ENCODE results near the gene CHRNA4. TPM values are rescaled to one million over a fixed set of nuclear protein-coding genes. Genes with fewer than 3 reads are reported as not detected.

The CHRNA4 gene
- total and polyA plus RNA-seq, 7 donors, result 0.01 to 0.41 (median 0.24) TPM; not detected in 4

GRCh38 chr20:63362436-63363009 is 1.4 kb upstream of the CHRNA4 start:
- DNase-seq, result no peak

GRCh38 chr20:63361519-63362435 is 628 bp upstream of the CHRNA4 start:
- H3K27me3 ChIP-seq (ENCODE audit: insufficient read depth in 3 of 3, low read length in 2 of 3), result peaks cover 0 to 67% (median 31%) of the 10 kb centered on the region in 3 donors
- intact Hi-C loops (cut with DNase I), result no loop called here
- no peak overlapping the region for H3K4me3 ChIP-seq
- ATAC-seq (no peak), DNase-seq (no peak)
- no peaks in the 10 kb centered on the region for H3K36me3 ChIP-seq (ENCODE audit: insufficient read depth in 1 of 2, low read depth in 1 of 2)
- WGBS, 3 donors, result 21 to 27% (median 26%) methylated on average over 33 to 50 of the region's 50 CpGs
- no peaks in the 10 kb centered on the region for H3K4me1 ChIP-seq
- no peak for TF ChIP-seq CTCF (IDR thresholded peaks at IDR 0.05)
- no peak overlapping the region for H3K27ac ChIP-seq
- no peaks in the 10 kb centered on the region for H3K9me3 ChIP-seq

More at GRCh38 chr20:63362436-63363009, 1.4 kb upstream of the CHRNA4 start:
- no peak for TF ChIP-seq CTCF (IDR thresholded peaks at IDR 0.05)
- no peaks in the 10 kb centered on the region for H3K4me1 ChIP-seq
- intact Hi-C loops (cut with DNase I), result no loop called here
- H3K27ac ChIP-seq, result no peak overlapping the region
- no peaks in the 10 kb centered on the region for H3K9me3 ChIP-seq
- no peak for ATAC-seq
- H3K27me3 ChIP-seq (ENCODE audit: insufficient read depth in 3 of 3, low read length in 2 of 3), result peaks cover 0 to 66% (median 31%) of the 10 kb centered on the region in 3 donors
- H3K36me3 ChIP-seq (ENCODE audit: insufficient read depth in 1 of 2, low read depth in 1 of 2), result no peaks in the 10 kb centered on the region
- 74 to 81% (median 77%) methylated on average over 16 of the region's 16 CpGs for WGBS, 3 donors
- no peak overlapping the region for H3K4me3 ChIP-seq

GRCh38 chr20:63359937-63360849 is 956 bp downstream of the CHRNA4 start:
- H3K27me3 ChIP-seq (ENCODE audit: insufficient read depth in 3 of 3, low read length in 2 of 3), result peaks cover 0 to 65% (median 31%) of the 10 kb centered on the region in 3 donors
- no peaks in the 10 kb centered on the region for H3K4me1 ChIP-seq
- no peaks in the 10 kb centered on the region for H3K9me3 ChIP-seq
- DNase-seq, result no peak
- intact Hi-C loops (cut with DNase I), result no loop called here
- TF ChIP-seq CTCF (IDR thresholded peaks at IDR 0.05), result no peak
- H3K4me3 ChIP-seq, result no peak overlapping the region
- no peaks in the 10 kb centered on the region for H3K36me3 ChIP-seq (ENCODE audit: insufficient read depth in 1 of 2, low read depth in 1 of 2)
- H3K27ac ChIP-seq, result no peak overlapping the region
- 30 to 50% (median 43%) methylated on average over 34 to 38 of the region's 38 CpGs for WGBS, 3 donors
- no peak for ATAC-seq

GRCh38 chr20:63359164-63359934 is 1.8 kb downstream of the CHRNA4 start:
- peaks cover 0 to 67% (median 31%) of the 10 kb centered on the region in 3 donors for H3K27me3 ChIP-seq (ENCODE audit: insufficient read depth in 3 of 3, low read length in 2 of 3)
- 75 to 82% (median 79%) methylated on average over 38 to 42 of the region's 42 CpGs for WGBS, 3 donors
- DNase-seq, result no peak

More at GRCh38 chr20:63359164-63359934, 1.8 kb downstream of the CHRNA4 start:
- no peak for TF ChIP-seq CTCF (IDR thresholded peaks at IDR 0.05)
- Histone ChIP-seq H3K4me3 (no peak overlapping the region), H3K4me1 (no peaks in the 10 kb centered on the region), H3K27ac (no peak overlapping the region), H3K36me3 (ENCODE audit: insufficient read depth in 1 of 2, low read depth in 1 of 2) (no peaks in the 10 kb centered on the region), H3K9me3 (no peaks in the 10 kb centered on the region)
- intact Hi-C loops (cut with DNase I), result no loop called here
- ATAC-seq, result no peak

All from psoas muscle (tissue), 8 donors.